GM18858 (cell line): ENCODE data around the gene KRTAP27-1.

Source experiments
- ATAC-seq: cut with Tn5 transposase; IDR thresholded peaks from one replicate; pipeline ENCODE4 v1.9.1; 2021; ENCODE audit not compliant: unreplicated experiment

The KRTAP27-1 gene, protein sequence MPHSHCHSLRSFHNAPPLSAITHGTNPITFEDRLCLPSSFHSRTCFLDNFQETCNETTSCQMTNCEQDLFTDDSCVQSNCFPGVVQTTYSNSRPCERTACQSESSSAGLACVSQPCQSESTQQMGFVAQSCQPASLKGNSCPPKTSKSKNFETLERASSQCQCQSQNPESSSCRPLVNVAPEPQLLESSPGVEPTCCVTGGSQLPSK

DNA sequence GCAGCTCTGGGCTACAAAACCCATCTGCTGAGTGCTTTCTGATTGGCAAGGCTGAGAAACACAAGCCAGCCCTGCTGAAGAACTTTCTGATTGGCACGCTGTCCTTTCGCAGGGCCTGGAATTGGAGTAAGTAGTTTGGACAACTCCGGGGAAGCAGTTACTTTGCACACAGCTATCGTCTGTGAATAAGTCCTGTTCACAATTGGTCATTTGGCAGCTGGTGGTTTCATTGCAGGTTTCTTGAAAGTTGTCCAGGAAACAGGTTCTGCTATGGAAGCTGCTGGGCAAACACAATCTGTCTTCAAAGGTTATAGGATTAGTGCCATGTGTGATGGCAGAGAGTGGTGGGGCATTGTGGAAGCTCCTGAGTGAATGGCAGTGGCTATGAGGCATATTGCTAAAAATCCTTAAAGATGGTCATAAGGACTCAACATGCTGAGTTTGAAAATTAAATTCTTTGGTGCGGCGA, at the start of gene KRTAP27-1:
TSS of gene KRTAP27-1 (minus strand) at position 419 of the 469 bp plus-strand sequence. CDS start at position 393, 26 bp downstream.
- ATAC-seq: no peak

DNA sequence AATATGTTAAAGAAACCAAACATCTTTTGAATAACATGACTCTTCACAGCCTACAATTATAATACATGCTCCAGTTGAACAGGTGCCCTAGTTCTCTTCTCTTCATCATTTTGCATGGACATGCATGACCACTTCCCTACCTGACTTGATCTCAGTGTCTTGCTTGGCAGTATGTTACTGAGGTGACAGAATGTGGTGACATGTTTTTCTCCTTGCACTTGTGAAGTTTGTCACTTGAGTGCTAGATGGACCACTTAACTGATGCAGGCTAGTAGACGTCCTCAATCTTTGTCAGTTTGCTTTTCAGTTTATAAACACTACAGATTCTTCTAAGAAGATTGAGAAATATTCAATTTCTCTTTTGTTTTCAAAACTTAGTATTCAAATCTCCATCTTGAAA, 44.7 kb upstream of the KRTAP27-1 start:
- ATAC-seq: no peak

DNA sequence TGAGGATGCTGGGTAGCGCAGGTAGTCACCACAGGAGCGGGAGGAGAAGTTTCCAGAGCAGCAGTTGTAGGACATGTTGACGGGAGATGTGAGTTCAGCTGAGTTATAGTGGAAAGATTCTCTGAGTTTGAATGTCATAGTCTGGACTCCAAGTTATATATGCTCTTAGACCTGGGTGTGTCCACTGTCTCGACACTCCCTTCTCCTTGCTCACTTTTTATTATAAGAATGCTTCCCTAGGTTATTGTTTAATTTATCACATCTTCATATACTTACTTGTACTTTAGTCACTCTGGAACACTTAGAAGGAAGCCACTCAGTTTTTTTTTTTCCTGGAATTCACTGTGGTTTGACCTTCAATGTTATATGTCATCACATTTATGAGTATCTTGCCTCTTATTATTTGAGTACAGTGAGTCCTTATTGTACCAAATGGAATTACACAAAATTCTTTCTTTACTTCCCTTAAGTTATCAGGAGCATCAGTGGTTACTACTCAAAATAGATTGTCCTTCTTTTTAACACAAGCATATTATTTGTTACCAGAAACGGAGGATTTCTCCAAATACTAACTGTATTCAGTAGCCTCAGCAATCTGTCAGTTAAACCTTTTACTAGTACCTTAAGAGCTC, 34.8 kb upstream of the KRTAP27-1 start, which contains the start of gene KRTAP13-2:
TSS of gene KRTAP13-2 (minus strand) at position 133 of the 632 bp plus-strand sequence. CDS start at position 75, 58 bp downstream.
- no peak for ATAC-seq

DNA sequence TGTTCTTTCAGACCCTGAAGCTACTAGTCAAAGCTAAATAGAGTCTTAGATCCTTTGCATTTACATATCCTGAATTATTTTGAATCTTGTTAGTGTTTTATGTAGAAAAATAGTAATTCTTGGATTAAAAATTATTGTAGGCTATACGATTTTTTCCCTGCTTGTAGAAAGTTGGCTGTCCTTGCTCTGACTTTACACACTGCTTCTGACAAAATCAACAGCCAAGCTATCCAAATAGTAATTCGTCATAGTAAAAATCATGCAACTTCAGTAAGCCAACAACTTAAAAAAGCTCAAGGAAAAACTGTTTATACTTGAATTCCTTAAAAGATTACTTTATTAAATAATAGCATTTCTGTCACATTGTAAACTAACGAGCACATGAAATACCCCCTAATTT, 18.4 kb upstream of the KRTAP27-1 start:
- no peak for ATAC-seq

DNA sequence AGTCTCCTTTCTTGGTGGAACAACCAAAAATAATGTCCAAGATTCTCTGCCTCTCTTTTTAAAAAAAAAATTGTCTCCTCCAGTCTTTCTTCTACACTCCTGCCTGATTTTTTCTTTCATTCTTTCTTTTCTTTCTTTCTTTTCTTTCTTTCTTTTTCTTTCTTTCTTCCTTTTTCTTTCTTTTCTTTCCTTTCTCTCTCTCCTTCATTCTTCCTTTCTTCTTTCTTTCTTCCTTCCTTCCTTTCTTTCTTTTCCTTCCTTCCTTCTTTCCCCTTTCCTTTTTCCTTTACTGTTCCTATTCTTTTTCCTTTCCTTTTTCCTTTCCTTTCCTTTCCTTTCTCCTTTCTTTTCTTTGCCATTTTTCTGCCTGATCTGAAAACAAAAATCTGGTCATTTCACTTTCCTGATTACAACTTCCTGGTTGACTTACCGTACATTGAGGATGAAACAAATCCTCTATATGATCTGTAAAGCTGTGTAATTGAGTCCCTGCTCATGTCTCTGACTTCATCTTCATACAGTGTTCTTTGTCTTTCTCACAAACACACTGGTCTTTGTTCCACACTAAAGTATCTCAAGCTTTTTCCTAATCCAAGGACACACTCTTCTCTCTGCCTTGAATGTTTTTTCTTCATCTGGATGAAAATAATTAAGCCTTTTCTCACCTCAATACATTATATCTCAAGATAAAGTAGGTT, 17.0 kb upstream of the KRTAP27-1 start:
- no peak for ATAC-seq

DNA sequence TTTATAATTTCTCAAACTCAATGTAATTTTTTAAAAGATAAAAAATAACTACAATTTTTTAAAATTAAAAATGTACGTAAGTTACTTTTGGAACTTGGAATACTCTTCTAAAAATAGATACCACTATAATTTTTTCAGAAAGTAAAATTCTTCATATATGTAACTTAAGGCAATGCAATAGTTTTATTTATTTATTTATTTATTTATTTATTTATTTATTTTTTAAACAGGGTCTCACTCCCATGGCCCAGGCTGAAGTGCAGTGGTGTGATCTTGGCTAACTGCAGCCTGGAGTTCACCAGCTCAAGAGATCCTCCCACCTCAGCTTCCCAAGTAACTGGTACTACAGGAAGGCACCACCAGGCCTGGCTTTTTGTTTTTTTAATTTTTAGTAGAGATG, 14.0 kb upstream of the KRTAP27-1 start:
- ATAC-seq: no peak

DNA sequence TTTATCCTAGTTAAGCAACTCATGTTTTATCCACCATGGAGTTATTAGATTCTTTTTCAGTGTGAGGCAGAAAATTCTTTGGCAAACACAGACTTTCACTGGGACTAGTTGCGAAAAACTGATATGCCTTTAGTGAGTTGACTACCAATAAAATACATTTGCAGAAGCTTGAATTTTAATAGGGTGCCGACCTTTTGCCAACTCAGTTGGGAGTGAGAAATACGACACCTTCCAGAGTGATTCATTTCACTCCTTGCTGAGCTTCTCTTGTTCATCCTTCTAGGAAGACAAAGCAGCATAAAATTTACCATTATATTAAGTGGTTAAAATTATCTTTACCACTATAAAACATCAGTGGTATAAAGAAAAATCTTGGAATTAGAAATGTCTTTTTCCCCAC, 12.1 kb upstream of the KRTAP27-1 start:
- no peak for ATAC-seq

DNA sequence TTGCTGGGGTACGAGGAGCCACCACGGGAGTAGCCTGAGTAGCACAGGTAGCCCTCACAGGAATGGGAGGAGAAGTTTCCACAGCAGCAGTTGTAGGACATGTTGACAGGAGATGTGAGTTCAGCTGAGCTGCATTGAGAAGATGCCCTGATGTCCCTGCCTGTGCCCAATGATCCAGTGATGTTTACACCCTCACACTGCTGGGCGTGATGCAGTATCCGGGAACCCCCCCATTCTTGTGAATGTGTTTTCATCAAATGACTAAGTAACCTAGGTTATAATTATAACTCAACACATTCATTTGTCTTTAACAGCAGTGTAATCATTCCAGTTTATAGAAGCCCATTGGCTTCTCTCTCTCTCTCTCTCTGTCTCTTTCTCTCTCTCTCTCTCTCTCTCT, 11.0 kb upstream of the KRTAP27-1 start, which contains the start of gene KRTAP23-1:
TSS of gene KRTAP23-1 (minus strand) at position 101 of the 400 bp plus-strand sequence. CDS start at position 101, 0 bp downstream.
- no peak for ATAC-seq

DNA sequence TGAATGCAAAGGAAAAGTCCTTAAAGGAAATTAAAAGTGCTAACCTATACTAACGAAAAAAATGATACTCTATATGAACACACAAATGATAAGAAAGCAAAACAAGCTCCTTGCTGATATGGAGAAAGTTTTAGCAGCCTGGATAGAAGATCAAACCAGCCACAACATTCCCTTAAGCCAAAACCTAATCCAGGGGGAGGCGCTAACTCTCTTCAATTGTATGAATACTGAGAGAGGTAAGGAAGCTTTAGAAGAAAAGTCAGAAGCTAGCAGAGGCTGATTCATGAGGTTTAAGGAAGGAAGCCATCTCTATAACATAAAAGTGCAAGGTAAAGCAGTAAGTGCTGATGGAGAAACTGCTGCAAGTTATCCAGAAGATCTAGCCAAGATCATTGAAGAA, 7.5 kb upstream of the KRTAP27-1 start:
- no peak for ATAC-seq

DNA sequence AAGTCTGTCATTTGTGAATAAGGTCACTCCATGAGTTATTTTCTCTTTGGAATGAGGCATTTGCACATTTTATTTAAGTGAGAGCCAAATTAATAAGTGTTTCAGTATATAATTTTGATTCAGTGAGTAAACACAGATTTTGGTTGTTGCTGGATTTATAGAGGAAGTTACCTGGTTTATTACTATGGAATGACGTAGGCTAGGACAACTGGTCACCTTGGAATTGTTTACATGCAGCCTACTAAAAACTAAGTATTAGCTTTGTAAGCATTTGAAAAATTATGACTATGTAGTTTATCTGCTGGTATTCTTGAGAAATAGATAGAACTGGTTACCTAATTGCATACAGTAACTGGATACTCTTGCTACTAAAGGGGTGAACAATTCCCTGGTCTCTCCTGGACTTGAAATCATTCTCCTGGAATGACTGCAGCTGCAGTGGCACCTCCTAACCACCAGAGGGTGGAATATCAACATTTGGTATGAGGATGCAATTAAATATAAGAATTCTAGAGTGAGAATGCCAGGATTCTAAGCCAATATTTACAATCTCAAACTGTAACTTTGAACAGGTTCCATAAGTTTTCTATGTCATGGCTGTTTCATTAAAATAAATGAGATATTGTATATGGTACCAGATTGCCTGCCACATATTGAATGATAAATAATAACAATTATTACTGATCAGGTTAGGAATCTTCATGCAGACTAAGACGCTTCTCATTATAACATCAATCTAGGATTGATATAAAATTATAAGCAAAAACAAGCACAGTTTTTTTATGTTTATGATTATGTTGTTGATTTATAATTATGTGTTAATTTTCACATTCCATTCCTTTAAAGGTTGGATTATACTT, 3.5 kb upstream of the KRTAP27-1 start:
- ATAC-seq: peak; percentile 58

DNA sequence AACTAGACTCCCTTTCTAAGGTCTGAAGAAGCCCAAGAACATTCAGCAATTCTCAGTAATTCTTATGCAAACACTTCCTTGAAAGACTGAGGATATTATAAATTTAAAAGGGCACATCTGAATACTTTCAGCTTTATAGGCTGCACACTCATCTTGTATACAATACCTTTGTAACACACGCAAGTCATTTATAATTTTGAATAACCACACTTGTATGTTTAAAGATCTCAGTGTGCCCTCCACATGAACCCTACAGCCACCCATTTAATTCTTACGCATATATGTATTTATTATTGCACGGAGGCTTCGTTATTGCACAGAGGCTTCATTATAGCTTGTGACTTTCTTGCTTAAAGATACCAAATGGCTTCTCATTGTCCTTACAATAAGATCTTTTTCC, 1.2 kb upstream of the KRTAP27-1 start:
- no peak for ATAC-seq

DNA sequence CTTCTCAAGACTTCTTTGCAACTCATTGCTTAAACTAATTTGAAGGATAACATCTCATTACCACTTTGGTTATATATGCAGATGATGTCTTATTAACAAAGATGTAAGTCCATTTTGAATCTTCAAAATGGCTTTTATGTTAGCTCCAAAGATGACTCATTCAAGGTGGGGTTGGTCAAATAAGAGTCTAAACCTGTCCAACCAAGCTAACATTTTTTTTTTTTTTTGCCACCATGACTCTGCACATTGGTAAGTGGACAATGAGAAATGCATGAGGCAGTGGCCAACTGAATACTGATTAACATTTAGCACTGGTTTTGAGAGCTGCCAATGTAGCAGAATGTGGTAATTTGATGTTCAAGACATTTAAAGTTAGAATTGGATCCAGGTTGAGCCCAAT, 278 bp upstream of the KRTAP27-1 start:
- no peak for ATAC-seq

DNA sequence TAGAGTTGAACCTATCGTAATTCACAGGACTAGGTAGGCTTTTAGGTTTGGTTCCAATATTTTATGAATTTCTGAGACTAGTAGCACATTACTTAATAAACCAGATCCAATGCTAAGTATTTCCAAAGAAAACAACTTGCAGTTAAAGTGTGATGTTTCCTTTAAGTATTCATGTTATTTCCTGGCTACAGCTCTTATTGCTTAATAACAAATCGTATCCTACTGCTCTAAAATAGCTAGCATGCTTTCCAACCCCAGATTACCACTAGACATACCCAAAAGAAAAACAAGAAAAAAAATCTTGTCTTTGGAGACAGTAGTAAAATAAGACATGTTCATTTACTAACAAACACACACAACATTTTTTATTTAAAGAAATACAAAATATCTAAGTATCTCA, 898 bp downstream of the KRTAP27-1 start:
- no peak for ATAC-seq

DNA sequence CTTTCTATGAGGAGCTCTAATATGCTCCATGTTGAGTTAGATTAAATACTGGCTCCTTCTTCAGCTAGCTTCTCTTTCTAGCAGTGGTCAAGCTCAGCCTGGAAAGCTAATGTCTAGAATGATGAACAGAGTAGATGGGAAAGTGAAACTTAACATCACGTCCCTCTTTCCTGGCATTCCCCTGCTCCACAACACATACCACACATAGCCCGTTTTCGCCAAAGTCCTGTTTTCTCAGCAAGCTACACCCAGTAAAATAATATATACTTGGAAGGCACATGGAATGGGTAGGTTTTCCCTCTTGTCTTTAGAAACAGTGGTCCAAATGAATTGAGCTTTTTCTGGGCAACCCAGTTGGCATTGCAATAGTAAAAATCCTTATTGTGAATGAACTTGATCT, 3.8 kb downstream of the KRTAP27-1 start:
- ATAC-seq: no peak

DNA sequence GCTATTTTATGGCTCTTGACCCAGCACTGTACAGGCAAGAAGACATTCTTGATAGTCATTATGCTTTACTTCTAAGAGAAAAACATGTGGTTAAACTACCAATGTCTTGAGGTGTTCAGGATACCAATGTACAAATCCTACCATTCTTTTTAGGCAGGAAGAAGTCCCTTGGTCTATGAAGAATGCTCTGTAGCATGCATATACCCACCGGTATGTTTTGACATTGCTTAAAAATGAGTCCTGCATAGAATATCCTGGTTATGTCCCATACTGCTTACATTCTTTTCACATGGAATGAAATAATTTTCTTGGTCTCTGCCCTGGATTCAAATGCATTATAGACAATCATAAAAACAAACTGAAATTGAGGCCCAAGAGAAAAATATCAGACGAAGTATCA, 4.8 kb downstream of the KRTAP27-1 start:
- ATAC-seq: no peak

DNA sequence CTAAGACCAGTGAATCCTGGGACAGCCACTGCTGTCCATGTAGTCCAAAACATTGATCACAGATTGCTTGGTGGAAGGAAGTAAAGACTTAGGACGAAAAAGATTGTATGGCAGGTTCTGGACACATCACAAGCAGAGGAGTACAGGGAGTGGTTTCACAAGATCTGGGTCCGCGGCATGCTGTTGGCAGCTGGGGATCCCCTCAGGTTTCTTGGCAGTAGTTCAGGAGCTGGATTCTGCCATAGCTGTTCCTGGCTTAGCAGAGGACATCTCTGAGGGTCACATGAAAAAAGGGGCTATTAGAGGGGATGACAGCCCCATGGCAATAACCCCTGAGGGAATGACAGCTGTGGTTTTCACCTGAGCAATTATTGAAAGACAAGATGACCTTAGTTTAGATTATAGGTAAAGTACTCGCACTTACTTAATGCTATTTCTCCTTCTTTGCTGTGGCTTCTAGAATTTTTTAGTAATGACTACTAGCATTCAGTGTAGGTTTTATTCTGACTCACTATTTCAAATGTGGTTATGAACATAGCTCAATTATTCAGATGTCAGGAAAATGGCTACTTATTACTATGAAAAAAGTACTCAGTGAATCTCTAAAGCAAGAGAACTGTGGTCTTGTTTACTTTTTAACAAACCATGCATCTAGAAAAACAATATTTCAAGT, 8.2 kb downstream of the KRTAP27-1 start:
- ATAC-seq: no peak

DNA sequence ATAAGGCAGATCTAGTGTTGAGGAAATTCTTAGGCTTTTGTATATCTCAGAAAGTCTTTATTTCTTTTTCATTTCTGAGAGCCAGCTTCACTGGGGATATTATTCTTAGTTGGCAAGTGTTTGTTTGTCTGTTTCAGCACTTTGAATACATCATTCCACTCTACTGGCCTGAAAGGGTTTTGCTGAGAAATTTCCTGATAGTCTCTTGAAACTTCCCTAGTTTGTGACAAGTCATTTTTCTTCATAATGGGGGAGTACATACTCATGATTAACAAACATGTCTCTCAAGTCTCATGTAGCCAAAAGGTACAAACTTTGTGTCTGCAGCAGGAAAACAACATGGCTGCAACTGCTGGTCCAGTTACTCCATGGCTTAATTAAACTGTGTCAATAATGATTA, 11.1 kb downstream of the KRTAP27-1 start:
- no peak for ATAC-seq

DNA sequence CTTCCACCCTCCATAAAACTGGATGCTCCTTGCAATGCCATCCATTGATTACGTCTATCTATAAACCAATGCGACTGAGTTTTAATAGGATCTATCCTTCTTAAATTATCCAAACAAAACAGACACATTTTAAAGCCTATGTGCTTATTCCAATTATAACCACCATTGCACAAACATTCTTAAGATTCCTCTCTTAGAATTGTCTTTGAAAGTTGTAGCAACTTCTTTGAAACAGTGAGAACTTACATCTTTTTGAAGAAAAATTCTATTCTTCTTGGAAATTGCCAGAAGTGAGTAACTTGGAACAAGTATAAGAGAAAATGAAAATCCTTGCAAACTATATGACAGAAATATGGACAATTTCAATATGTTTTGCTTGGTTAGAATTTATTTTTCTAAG, 17.3 kb downstream of the KRTAP27-1 start, which contains the start of gene KRTAP26-1:
TSS of gene KRTAP26-1 (minus strand) at position 101 of the 400 bp plus-strand sequence. CDS start 280 bp downstream, outside the sequence.
- no peak for ATAC-seq

DNA sequence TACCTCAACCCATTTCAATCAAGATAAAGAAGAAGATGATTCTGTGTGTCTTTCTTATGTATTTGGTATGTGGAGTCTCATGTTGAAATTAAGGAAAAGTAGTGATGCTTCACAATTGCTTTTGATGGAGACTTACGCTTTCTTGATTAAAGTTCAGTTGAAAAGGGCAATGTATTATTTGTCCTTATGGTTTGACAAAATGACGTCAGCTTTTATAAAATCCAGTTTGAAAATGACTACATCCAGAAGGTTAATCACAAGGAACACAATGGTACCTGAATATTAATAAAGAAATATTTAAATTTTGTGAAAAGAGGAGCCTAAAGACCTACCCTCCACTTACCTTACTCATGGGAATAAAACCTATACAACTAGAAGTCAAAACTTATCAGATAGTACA, 21.8 kb downstream of the KRTAP27-1 start:
- ATAC-seq: no peak

DNA sequence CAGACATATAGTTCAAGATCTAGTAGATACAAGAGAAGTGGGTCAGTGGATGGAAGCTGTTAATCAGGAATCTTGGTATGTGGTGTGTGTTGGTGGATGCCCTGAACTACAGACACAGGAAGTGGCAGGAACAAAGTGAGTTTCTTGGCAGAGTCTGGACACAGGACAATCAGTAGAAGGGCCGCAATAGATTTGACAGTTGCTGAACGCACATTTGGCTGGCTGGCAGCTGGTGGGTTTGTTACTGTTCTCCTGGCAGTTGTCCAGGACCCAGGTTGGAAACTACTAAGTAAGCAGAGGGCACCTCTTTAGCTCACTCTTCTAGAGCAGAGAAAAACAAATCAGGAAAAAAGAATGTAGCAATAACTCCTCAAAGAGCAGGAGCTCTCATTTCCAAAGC, 30.6 kb downstream of the KRTAP27-1 start:
- ATAC-seq: no peak
